HG03045 (cell line): Measurements from ENCODE around the gene TMEM9.

Source experiments
- ATAC-seq: cut with Tn5 transposase; IDR thresholded peaks from one replicate; pipeline ENCODE4 v1.9.1; 2021; ENCODE audit warnings: mild to moderate bottlenecking, moderate library complexity; ENCODE audit not compliant: unreplicated experiment

The TMEM9 gene

DNA sequence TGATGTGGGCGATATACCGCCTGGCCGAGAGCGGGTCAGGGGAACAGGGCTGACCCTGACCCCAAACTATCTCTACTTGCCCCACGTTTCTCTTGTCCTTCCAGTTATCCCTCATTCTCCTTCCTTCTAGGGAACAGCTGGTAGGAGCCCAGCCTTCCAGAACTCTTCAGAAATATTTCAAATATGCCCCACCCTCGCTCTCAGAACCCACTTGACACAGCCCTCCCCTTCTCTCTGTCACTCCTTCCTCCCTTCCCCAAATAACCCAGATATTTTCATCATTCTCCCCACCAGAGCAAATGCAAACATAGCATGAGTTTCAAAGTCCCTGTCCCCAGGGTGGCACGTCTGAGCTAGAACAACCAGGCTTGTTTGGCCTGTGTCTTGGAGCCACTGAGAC is 43.1 kb downstream of the TMEM9 start:
- ATAC-seq = no peak

DNA sequence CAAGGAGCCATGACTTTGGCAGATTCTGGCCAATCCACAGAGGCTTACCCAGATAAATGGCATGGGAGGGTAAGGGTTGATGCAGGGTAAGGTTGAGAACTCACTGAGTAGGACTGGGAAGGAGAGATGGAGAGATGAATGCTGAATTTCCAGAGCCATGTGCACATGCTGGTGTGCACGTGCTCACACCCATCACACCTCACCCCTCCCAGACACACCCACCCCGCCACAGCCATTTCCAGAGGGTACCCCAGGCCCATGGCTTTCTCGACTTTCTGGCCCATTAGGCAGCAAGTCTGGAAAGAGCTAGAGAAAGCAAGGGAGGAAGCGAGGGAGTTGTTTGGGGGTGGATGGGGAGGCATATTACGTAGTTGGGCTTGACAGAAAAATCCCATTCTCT is 43.7 kb downstream of the TMEM9 start:
- ATAC-seq = no peak

DNA sequence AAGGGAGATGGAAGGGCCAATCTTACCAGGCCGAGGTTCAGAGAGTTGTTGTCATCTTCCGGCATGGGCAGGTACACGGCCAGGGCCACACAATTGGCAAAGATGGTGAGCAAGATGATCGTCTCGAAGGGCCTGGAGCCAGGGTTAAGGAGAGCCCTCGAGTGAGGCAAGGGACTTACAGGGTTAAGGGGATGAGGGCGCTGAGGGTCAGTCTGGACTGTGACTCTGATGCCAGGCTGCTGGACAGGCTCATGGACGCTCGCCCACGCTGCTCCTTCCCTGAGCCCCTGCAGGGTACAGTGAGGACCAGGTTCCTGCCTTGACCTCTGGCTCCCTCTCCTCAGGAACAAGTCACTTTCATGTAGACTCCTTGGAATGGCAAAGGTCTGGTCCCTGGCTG is 44.1 kb downstream of the TMEM9 start:
- ATAC-seq = no peak

- ATAC-seq = no peak
Observed at GRCh38 chr1:201109651-201110050, 44.6 kb downstream of the TMEM9 start.

DNA sequence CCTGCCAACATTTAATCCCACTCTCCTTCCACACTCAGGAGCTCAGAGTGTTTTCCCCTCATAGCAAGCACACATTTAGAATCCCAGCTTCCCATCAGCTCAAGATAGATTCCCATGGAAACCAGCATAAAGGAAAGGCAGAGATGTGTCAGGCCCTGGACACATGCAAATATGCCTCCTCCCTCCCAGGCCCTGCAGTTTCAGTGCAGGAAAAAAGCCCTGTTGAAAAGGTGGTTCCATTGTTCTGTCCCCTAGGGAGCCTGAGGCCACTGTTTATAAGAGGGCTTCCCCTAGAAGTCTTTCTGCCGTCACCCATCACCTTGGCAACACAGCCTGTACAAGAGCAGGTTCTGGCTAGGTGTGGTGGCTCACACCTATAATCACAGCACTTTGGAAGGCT is 45.7 kb downstream of the TMEM9 start:
- no peak for ATAC-seq

DNA sequence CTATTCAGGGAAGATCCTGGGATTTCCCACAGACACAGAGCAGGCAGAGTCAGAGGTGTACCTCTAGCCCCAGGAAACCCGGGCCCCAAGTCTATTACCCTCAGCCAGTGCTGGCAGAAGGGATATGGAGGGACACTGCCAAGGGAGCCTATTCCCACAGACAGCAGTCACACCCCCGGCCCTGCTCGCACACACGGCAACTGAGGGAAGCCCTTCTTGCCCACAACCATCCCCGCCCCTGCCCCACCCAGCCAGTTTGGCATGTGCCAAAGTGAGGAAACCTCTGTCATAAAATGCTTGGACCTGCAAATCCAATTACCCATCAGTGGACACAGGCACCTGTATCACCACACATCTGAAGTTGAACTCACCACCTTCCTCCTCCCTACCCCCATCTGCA is 48.6 kb downstream of the TMEM9 start:
- no peak for ATAC-seq

DNA sequence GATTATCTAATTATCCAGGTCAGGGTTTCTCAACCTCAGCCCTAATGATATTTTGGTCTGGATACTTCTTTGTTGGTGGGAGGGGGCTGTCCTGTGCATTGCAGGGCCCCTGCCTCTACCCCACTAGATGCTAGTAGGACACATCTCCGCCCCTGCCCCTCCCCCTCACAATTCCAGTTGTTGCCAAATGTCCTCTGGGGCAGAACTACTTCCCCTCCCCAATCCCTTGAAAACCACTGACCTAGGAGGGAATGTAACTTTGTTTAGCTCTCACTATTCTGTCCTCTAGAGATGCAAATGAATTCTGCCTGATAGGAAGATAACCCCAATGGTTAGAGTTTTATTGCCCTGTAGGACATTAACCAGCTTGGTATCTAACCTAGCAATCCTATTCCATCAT is 50.1 kb downstream of the TMEM9 start:
- no peak for ATAC-seq

DNA sequence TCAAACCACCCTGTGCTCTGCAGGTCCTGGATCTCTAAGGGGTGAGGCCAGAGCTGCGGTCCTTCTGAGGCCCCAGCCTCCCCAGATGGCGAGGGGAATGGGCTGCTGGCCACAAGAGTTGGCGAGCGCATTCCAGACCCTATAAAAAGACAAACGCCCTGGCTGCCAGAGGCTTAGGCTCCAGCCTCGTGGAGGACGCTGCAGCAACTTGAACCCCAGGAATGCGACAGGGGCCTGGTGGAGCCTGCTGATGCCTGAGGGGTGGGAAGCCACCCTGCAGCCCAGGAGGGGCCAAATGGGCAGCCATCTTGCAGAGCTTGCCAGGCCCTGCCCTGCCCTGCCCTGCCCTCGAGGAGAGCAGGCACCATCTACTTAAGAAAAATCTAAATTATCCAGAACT is 50.6 kb downstream of the TMEM9 start:
- ATAC-seq = no peak

DNA sequence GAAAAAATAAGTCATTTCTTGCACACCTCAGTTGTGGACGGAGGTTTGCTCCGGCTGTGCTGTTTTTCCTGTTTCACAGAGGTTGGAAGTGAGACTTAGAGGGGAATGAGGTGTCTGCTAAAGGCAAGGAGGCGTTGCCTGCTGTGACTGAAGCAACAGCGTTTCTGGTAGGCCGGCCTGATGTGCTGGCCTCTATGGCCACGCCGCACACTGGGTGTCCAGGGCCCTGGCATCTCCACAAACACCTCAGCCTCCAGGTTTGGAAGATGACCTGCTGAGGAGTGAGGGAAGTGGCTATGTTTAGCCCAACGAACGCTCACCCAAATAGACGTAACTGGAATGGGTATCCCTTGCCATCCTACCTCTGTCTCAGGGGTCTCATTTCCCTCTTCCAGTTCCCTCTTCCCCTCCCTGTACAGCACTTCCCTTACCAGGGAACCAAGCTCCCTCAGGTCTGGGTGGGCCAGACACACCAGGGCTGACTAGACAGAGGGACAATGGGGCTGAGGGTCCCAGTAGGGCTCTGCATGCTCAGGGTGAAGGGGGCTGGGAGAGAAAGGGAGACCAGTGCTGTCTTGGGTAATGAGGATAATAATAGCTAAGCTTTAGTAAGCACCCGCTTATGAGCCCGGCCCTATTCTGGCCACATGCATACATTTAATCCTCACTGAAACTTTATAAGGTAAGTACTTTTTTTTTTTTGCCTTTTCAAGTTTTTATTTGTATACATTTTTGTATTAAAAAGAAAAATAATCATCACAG is 53.9 kb downstream of the TMEM9 start:
- ATAC-seq = no peak

GRCh38 chr1:201098992-201099677 is 55.1 kb downstream of the TMEM9 start:
- ATAC-seq = no peak

DNA sequence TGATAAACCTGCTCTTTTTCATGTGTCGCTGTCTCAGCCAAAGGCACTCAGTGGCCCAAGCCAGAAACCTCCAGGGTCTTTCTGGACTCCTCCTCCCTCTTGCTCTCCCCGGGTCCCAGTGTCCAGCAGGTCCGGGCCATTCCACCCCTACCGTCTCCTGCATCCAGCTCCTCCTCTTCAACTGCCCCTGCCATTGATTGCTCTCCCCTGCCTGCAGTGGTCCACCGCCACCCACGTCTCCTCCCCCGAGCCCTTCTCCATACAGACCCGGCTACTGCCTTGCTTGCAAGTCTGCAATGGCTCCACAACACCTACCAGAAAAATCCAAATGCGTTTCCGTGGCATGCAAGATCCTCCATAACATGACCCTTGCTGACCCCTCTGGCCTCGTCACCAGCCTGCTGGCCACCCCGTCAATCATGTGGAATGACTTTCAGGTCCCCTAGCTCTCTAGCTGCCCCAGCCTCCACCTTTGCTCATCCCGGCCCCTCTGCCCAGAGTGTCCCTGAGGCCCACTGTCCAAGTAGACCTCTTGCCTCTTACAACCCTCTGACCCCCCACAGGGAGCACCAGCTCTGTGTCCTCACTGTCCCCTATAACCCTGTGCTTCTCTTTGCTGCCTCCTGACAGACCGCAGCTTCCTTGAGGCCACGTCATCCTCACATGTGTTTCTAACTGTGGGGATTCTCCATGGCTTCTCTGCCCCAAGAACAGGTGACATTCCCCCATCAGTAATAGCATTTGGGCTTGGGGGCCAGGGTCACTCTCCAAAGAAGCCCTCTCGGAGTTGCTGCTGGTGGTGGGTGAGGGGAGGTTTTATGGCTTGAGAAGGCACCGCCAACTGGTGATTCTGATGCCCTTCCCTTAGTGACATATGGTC is 57.1 kb downstream of the TMEM9 start:
- no peak for ATAC-seq

- no peak for ATAC-seq
Observed at GRCh38 chr1:201096041-201096461, 58.2 kb downstream of the TMEM9 start.

DNA sequence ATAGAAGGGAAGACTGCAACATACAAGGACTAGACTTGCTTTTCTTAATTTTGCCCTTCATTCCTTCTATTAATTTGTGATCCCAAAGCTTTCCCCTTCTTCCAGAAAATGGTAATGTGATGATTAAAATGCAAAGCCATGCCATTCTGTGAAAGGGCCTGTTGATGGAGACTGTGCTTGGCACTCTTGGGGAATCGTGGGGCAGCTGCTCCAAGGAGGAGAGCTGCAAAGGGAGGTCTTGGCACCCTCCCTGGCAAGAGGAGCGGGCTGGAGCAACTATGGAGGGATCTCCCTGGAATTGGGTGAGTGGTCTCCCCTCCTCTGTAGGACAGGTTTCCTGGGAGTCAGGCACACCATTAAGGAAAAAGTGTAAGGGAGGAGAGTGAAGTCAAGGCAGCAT is 58.7 kb downstream of the TMEM9 start:
- ATAC-seq = no peak

DNA sequence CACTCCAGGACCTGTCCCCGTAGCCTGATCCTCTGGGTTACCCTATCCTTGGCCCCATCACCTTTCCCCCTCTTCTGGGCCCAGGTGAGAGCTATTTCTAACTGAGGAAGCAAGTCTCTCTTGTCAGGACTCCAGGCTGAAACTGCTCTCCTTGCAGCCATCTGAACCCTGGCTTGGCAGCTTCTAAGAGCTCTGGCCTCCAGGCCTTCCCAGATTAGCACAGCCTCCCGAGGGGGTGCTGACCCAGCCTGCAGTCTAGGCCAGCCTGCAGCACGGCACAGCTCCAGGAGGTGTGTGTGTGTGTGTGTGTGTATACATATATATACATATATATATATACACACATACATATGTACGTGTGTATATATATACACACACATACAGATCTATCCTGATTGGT is 59.4 kb downstream of the TMEM9 start:
- no peak for ATAC-seq

DNA sequence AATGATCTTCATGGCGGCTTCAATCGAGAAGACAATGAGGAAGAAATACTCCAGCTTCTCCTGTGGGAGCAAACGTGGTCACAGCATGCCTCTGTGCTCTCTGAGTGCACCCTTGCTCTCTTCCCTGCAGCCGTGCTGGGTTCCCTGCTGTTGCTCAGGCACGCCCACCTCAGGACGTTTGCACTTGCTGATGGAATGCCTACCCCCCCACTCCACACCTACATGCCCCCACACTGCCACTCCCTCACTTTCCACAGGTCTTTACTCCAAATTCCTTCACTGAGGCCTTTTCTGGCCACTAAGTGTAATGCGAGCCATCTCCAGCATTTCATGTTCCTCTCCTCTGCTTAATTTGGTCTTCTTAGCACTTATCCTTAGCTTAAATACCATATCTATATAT is 60.3 kb downstream of the TMEM9 start:
- ATAC-seq = no peak

GRCh38 chr1:201093561-201093960 is 60.7 kb downstream of the TMEM9 start:
- ATAC-seq = no peak

GRCh38 chr1:201092738-201093137 is 61.5 kb downstream of the TMEM9 start:
- ATAC-seq = no peak

- no peak for ATAC-seq
Observed at GRCh38 chr1:201091256-201091655, 63.0 kb downstream of the TMEM9 start.

DNA sequence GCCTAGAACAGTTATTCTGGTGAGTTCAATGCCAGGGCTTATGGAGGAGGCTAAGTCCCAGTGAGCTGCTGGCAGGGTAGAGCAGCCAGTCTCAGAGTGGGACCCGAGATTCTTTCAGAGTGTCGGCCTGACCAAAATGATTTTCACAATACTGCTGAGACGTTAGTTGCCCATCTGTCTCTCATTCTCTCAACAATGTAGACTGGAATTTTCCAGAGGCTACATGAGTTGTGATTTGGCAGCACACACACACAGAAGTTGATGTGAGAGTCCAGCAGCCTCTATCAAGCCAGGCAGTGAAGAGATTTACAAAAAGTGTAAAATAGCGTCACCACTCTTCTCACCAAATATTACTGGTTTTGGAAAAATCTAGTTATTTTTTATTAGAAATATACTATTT is 63.7 kb downstream of the TMEM9 start:
- no peak for ATAC-seq

DNA sequence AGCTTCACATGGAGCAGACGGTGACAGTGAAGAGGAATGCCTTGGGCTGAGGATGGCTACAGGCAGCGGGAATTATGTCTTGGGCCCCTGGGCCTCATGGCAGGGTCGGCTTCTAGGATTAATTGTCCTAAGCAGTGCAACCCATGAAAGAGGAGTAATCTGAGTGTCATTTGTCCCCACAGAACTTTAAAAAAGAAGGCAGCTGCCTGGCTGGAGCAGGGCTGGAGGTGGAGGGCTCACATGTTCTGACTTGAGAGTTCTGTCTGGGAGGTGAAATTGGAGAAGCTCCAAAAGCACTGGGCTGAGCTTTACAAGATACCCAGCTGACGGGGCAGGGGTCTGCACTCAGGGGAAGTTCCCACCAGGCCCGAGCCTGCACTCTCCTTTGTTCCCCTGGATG is 64.7 kb downstream of the TMEM9 start:
- no peak for ATAC-seq

DNA sequence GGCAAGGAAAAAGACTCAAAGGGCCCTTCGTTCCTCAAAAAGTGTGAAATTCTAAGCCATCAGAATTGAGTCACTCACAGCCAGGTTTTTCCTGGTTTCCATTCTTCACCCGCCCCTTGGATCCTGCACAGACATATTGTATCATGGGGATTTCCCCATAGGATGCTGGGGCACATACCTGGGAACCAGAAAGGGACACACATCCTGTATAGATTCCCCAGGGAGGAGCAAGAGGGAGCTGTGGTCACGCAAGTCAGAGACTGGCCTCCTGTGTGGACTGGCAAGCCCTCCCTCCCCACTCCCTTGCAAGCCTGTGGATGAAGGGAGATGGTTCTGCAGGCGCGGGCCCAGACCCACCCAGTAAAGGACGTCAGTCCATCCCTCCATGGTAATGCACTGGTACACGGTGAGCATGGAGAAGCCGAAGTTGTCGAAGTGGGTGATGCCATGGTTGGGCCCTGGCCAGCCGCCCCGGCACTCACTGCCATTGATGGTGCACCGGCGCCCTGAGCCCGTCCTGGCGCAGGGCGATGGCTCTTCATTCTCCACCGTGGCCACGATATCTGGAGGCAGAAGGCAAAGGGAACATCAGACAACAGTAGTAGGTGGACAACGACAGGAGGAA is 65.3 kb downstream of the TMEM9 start:
- ATAC-seq = no peak
